K562 (cell line): ENCODE measurements around the gene TBX1. TPM values are rescaled to one million over a fixed set of nuclear protein-coding genes. Genes with fewer than 3 reads are reported as not detected.
A peak's percentile ranks its signal among the peaks of the same experiment; 100 is the strongest.

Experiments used
- ATAC-seq: fragments of 200-7000 bp; cut with Tn5 transposase; 3 replicates; pipeline ENCODE4 v1.9.1; 2020; ENCODE audit warnings: moderate library complexity
- BruUV-seq: library from RNA; stranded (reverse); fragments of 400-500 nt; replicated peaks from 2 replicates; lab custom pipeline; 2021; lab: Mats Ljungman, UMichigan
- CTCF ChIA-PET: fragments of 300-600 bp; formaldehyde crosslinking; extraction: SDS; loops from one replicate; lab custom pipeline; 2021; ENCODE audit warnings: low intra/inter-chr PET ratio; lab: Yijun Ruan, JAX
- POLR2A ChIA-PET: fragments of 300-600, 350-650 bp; sonication (Branson Sonifier 250); formaldehyde crosslinking; extraction: SDS; loops from one replicate; lab custom pipeline; 2021; ENCODE audit warnings: antibody characterized with exemption, inconsistent platforms; lab: Yijun Ruan, JAX
- DNase-seq, 4 experiments: peaks; one replicate each; pipeline versions ENCODE4 v3.0.0 to v3.0.0-alpha.2; 2011 to 2018; ENCODE audit warnings: low spot score in 3 of 4, mixed read lengths in 3 of 4; ENCODE audit errors: extremely low read depth in 1 of 4
- FAIRE-seq: peaks from 2 replicates; lab custom pipeline; 2011; peaks lifted over from hg19 to GRCh38; lab: Jason Lieb, UNC
- H2AFZ ChIP-seq: 2 replicates; pipeline ENCODE4 v1.6.0; 2011; ENCODE audit warnings: low read depth, low read length, control low read depth, inconsistent platforms
- H3K27ac ChIP-seq: fragments of 200-600 bp; 3 replicates; pipeline ENCODE4 v1.8.0; 2011; ENCODE audit warnings: low read depth, mild to moderate bottlenecking, control low read depth, inconsistent platforms, low read length, moderate library complexity, mixed read lengths; ENCODE audit errors: extremely low read depth
- H3K27me3 ChIP-seq, 2 experiments: fragments of 300-600 bp in 1 of 2; 2 replicates in 1 of 2; 3 replicates in 1 of 2; pipeline versions ENCODE4 v1.6.0 to v1.8.0; 2011; ENCODE audit warnings: inconsistent platforms in 2 of 2, low read length in 2 of 2, mild to moderate bottlenecking in 1 of 2, mixed read lengths in 1 of 2, moderate library complexity in 1 of 2; ENCODE audit not compliant: control insufficient read depth in 2 of 2, insufficient read depth in 2 of 2
- H3K36me3 ChIP-seq: fragments of 300-600 bp; 3 replicates; pipeline ENCODE4 v1.8.0; 2011; ENCODE audit warnings: mild to moderate bottlenecking, low read length, inconsistent platforms; ENCODE audit not compliant: control insufficient read depth, insufficient read depth
- H3K4me1 ChIP-seq, 2 experiments: fragments of 200-600 bp in 1 of 2; replicated peaks in 1 of 2; 2 replicates in 1 of 2; 3 replicates in 1 of 2; pipeline versions ENCODE4 v1.5.1 to v1.8.0; 2011; ENCODE audit warnings: inconsistent platforms in 2 of 2, low read length in 2 of 2, mild to moderate bottlenecking in 1 of 2, mixed read lengths in 1 of 2, moderate library complexity in 1 of 2; ENCODE audit not compliant: control insufficient read depth in 2 of 2, insufficient read depth in 2 of 2
- H3K4me2 ChIP-seq: 2 replicates; pipeline ENCODE4 v1.6.1; 2011; ENCODE audit warnings: low read length, control low read depth, inconsistent platforms, mixed read lengths; ENCODE audit not compliant: insufficient read depth
- H3K4me3 ChIP-seq: fragments of 200-600 bp; sonication (generic), shearing (Covaris generic); 2 replicates; pipeline ENCODE4 v1.5.1; 2016; ENCODE audit warnings: control low read depth, inconsistent platforms
- H3K79me2 ChIP-seq: fragments of 200-600 bp; 3 replicates; pipeline ENCODE4 v1.8.0; 2011; ENCODE audit warnings: low read length, inconsistent platforms; ENCODE audit not compliant: control insufficient read depth, insufficient read depth
- H3K9ac ChIP-seq, 2 experiments: 2 replicates each; pipeline versions ENCODE4 v1.6.0 to v1.6.1; 2011; ENCODE audit warnings: low read depth in 2 of 2, low read length in 2 of 2, control low read depth in 1 of 2, inconsistent platforms in 1 of 2, mild to moderate bottlenecking in 1 of 2, mixed read lengths in 1 of 2; ENCODE audit not compliant: insufficient read depth in 1 of 2
- H3K9me1 ChIP-seq: one replicate; pipeline ENCODE4 v1.6.0; 2011; ENCODE audit warnings: inconsistent platforms, mild to moderate bottlenecking, low read length, moderate library complexity; ENCODE audit not compliant: control insufficient read depth, insufficient read depth
- H3K9me3 ChIP-seq: replicated peaks from 2 replicates; pipeline ENCODE4 v1.5.1; 2011; ENCODE audit warnings: low read depth, low read length, inconsistent platforms; ENCODE audit not compliant: control insufficient read depth, insufficient read depth
- H4K20me1 ChIP-seq: replicated peaks from 2 replicates; pipeline ENCODE4 v1.6.1; 2011; ENCODE audit warnings: low read length, inconsistent platforms, mixed read lengths; ENCODE audit not compliant: control insufficient read depth, insufficient read depth
- CHD4 ChIP-seq: fragments of 200-600 bp; sonication (generic); IDR thresholded peaks from 3 replicates; pipeline ENCODE4 v1.6.1; 2012; ENCODE audit warnings: low read depth, mild to moderate bottlenecking, mixed read lengths, low read length, inconsistent platforms; ENCODE audit not compliant: insufficient read depth, insufficient replicate concordance, poor library complexity, severe bottlenecking
- HMGN3 ChIP-seq: IDR thresholded peaks from 2 replicates; pipeline ENCODE4 v1.6.1; 2011; ENCODE audit warnings: borderline replicate concordance, low read depth, mild to moderate bottlenecking, mixed read lengths, low read length; ENCODE audit not compliant: insufficient read length; ENCODE audit errors: extremely low read depth
- HNRNPLL ChIP-seq: fragments of 200-400 bp; formaldehyde crosslinking; IDR thresholded peaks from 2 replicates; pipeline ENCODE4 v1.6.1; 2017; ENCODE audit warnings: low read length, low read depth, mild to moderate bottlenecking; ENCODE audit not compliant: poor library complexity, severe bottlenecking
- MEIS2 ChIP-seq: fragments of 450-650 bp; IDR thresholded peaks from 2 replicates; pipeline ENCODE4 v1.6.1; 2014; ENCODE audit warnings: mild to moderate bottlenecking; ENCODE audit not compliant: partially characterized antibody
- MTA3 ChIP-seq: fragments of 450-650 bp; formaldehyde crosslinking; IDR thresholded peaks from 2 replicates; pipeline ENCODE4 v1.6.1; 2017; ENCODE audit warnings: mild to moderate bottlenecking, borderline replicate concordance
- NCOR1 ChIP-seq: fragments of 450-650 bp; IDR thresholded peaks from 2 replicates; pipeline ENCODE4 v1.6.1; 2016; ENCODE audit warnings: mild to moderate bottlenecking, moderate library complexity
- RBBP5 ChIP-seq: fragments of 200-600 bp; sonication (generic); IDR thresholded peaks from 2 replicates; pipeline ENCODE4 v1.6.1; 2012; ENCODE audit warnings: borderline replicate concordance, mild to moderate bottlenecking, low read length, control low read depth, inconsistent platforms; ENCODE audit not compliant: insufficient read depth, poor library complexity, severe bottlenecking
- ZBTB7A ChIP-seq: IDR thresholded peaks from 2 replicates; pipeline ENCODE4 v1.6.1; 2011; ENCODE audit warnings: low read depth, mild to moderate bottlenecking, low read length, moderate library complexity, borderline replicate concordance; ENCODE audit not compliant: control insufficient read depth
- ZNF583 ChIP-seq: fragments of 250-450 bp; sonication (Bioruptor Pico); IDR thresholded peaks from 2 replicates; pipeline ENCODE4 v1.4.0; 2020
- ZNF655 ChIP-seq: fragments of 250-450 bp; sonication (Bioruptor Pico); IDR thresholded peaks from 2 replicates; pipeline ENCODE4 v1.5.0; 2021
- ZNF740 ChIP-seq, 3 experiments: fragments of 200-800 bp in 1 of 3; sonication (Bioruptor generic) in 1 of 3; sonication (generic) in 1 of 3; formaldehyde crosslinking in 1 of 3; IDR thresholded peaks; 2 replicates each; pipeline versions ENCODE4 v1.6.1 to v1.8.0; 2016 to 2022; ENCODE audit warnings: mild to moderate bottlenecking in 2 of 3, missing compliant biosample characterization in 2 of 3, missing genetic modification characterization in 2 of 3, missing genetic modification reagents in 1 of 3
- ZNF75A ChIP-seq: fragments of 450-650 bp; formaldehyde crosslinking; IDR thresholded peaks from 2 replicates; pipeline ENCODE4 v1.4.0; 2020; ENCODE audit warnings: mild to moderate bottlenecking
- WGBS: fragments of 100-300 bp; shearing (Covaris generic); methylation state at CpG from one replicate; pipeline ENCODE4 v1.1.6; 2016; ENCODE audit warnings: low coverage, mixed read lengths; ENCODE audit not compliant: insufficient coverage; ENCODE audit errors: missing lambda C conversion rate; 5-methylcytosine and 5-hydroxymethylcytosine counted together
- in situ Hi-C: fragments of 300-500 bp; cut with MboI; formaldehyde crosslinking; loops from 4 replicates; pipeline ENCODE4 v1.15.0; 2018; ENCODE audit warnings: inconsistent platforms, mixed read lengths
- intact Hi-C: fragments of 100-400 bp; cut with micrococcal nuclease; formaldehyde crosslinking; loops from 2 replicates; pipeline ENCODE4 v1.14.2; 2022
- polyA plus RNA-seq, 8 experiments: library from polyadenylated mRNA; depleted of rRNA in 4 of 8; stranded (reverse) in 5 of 8; unstranded in 3 of 8; fragments of >200 nt; fragmentation: Nextera tagmentation in 2 of 8; fragmentation: Illumina TruSeq in 1 of 8; extraction: Ambion mirVana in 2 of 8; extraction: Trizol in 1 of 8; gene quantifications; 2 replicates each; pipeline versions ENCODE4 v1.2.1 to v1.2.3, GENCODE V29; 2011 to 2014; ENCODE audit warnings: inconsistent platforms in 1 of 8, missing spikeins in 1 of 8
- total RNA-seq, 7 experiments: library from RNA; depleted of rRNA in 6 of 7; stranded (reverse); fragments of >200 nt in 6 of 7; fragmentation: Illumina TruSeq in 2 of 7; extraction: Trizol in 2 of 7; gene quantifications; 2 replicates each; pipeline versions ENCODE4 v1.2.1 to v1.2.3, GENCODE V29; 2011 to 2021; ENCODE audit warnings: low replicate concordance in 1 of 7

Gene TBX1
- total and polyA plus RNA-seq, 9 of the 15 experiments (the other 6 are each of a cell fraction or from before 2014, with no cell fraction given) = 0.07 to 35.0 (median 3.9) TPM

GRCh38 chr22:19739911-19740449 lies 20.6 kb upstream of the TBX1 start (continued):
- TF ChIP-seq ZNF655 = no peak
- no peak for TF ChIP-seq ZNF740 (CRISPR knock-in tag; IDR thresholded peaks at IDR 0.05)
- TF ChIP-seq ZNF740 (tag; IDR thresholded peaks at IDR 0.05) = 0 out of 4 replicates have a peak, but pooled peaks of 1 of the 2 experiments have one; percentile 44
- TF ChIP-seq RBBP5 = no peak
- no peak for TF ChIP-seq MEIS2
- no peak for TF ChIP-seq NCOR1
- no peak for TF ChIP-seq CHD4
- no peak for TF ChIP-seq ZNF75A (CRISPR knock-in tag)

GRCh38 chr22:19740586-19740985 lies 20.0 kb upstream of the TBX1 start:
- WGBS = 18% methylated on average over 15 of the region's 15 CpGs
- ATAC-seq = no peak
- Histone ChIP-seq H3K27ac (no peak overlapping the region), H3K9ac (peak overlapping the region in 1 of 2 experiments; percentile 18; a peak in 2 of 4 replicates), H3K9me1 (no peaks in the 10 kb centered on the region), H3K79me2 (no peaks in the 10 kb centered on the region), H3K4me1 (peaks cover 0 to 79% of the 10 kb centered on the region in 2 experiments; a peak in 2 of 5 replicates), H2AFZ (no peak overlapping the region), H3K36me3 (no peaks in the 10 kb centered on the region), H3K4me3 (no peak overlapping the region), H3K4me2 (no peak overlapping the region), H3K27me3 (peaks cover 0 to 61% of the 10 kb centered on the region in 2 experiments; a peak in 3 of 5 replicates), H4K20me1 (peaks cover 35% of the 10 kb centered on the region), H3K9me3 (no peaks in the 10 kb centered on the region)
- no TSS peak for BruUV-seq
- CTCF ChIA-PET = no interaction called here
- no peak for FAIRE-seq
- POLR2A ChIA-PET = interaction anchor here (0.6 to 3.8 kb wide), 7 partner anchors 9 to 110 kb away, joined by 3 to 30 read pairs (median 3); no protein-coding TSS in a partner anchor
- TF ChIP-seq ZBTB7A = peak; percentile 27; the same call in 1 of the 2 replicates
- TF ChIP-seq HNRNPLL = peak; percentile 24
- 0 out of 2 replicates have a peak, but pooled peaks have one; percentile 29 for TF ChIP-seq ZNF583
- no peak for TF ChIP-seq MTA3
- TF ChIP-seq HMGN3 = peak; percentile 35
- intact Hi-C loops = no loop called here
- no peak for DNase-seq
- in situ Hi-C loops = no loop called here
